HPDE6-E6E7 (cell line): ENCODE results near the gene KCNJ3.
"Not testable (repeated sequence)": the region's sequence is repeated elsewhere in the genome, so short reads cannot be mapped to it uniquely, and the experiment has no call there.

Experiments used
- DNase-seq: peaks from one replicate; pipeline ENCODE4 v3.0.0; 2011; ENCODE audit warnings: missing footprints; ENCODE audit errors: extremely low spot score

KCNJ3 gene

DNA sequence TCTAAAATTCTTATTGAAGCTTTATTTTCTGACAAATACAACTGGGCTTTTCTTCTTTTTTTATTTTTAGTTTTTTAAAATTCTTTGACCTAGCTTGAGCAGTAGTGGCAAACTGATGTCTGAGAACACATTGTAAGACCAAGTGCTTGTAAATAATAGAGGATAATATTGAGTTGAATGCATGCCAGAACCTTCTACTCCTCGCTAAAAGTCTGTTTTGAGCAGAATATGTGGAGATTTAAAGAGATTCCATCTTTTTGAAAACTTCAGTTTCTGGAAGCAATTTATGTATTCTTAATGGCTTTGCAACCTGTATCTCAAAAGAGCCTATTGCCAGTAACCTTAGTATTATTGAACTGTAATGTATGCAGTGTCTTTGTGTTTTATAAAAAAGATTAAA lies 148.3 kb downstream of the KCNJ3 start:
- no peak for DNase-seq

DNA sequence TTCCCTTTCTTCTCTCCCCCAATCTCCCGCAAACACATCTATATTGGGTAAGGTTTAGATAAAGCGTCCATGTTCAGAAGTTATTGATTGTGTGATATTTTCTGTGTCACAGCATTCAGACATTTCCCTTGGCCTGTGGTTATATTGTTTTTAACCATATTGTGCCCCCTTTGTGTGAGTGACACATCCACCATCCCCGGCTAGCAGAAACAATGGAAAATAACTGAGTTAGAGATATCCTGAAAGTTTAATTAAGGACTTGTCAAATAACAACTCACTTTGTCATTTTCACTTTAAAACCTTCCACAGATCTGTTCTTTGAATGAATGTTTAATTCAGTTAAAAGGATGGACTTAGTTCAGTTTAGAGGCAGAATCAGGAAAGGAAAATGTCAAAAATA lies 151.0 kb downstream of the KCNJ3 start:
- DNase-seq, result no peak

DNA sequence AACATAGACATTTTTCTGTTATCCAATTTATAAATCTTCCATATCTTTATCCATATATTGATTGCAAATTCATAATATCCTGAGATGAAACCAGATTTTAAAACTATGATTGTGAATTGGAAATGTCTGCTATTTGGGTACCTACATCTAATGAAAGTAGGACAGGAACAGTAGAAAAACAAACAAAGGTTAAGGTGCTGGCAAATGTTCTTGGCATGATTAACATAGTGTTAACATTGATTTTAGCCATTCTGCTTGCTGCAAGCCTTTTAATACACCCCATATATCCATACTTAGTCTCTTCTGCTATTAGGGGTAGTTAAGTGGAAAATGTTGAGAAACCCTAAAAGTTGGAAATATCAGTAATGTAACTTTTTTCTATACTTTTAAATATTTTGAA lies 152.0 kb downstream of the KCNJ3 start:
- DNase-seq, result no peak

DNA sequence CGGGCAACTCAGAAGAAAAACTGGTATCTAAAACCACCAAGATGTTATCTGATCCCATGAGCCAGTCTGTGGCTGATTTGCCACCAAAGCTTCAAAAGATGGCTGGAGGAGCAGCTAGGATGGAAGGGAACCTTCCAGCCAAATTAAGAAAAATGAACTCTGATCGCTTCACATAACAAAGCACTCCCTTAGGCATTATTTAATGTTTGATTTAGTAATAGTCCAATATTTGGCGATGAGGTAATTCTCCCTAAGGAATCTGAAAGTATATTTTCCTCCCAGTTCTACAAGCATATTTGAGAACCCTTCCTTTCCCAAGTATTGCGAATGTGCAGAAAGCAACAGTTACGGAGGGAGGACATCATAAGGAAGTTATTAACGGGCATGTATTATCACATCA lies 156.6 kb downstream of the KCNJ3 start:
- no peak for DNase-seq

DNA sequence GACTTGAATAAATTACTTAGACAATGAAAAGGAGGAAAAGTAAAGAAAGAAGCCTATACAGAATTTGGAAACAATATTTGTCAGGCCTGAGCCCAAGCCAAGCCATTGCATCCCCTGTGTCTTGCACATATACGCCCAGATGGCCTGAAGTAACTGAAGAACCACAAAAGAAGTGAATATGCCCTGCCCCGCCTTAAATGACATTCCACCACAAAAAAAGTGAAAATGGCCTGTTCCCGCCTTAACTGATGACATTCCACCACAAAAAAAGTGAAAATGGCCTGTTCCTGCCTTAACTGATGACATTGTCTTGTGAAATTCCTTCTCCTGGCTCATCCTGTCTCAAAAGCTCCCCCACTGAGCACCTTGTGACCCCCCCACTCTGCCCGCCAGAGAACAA lies 168.7 kb downstream of the KCNJ3 start:
- DNase-seq, result not testable (repeated sequence)

DNA sequence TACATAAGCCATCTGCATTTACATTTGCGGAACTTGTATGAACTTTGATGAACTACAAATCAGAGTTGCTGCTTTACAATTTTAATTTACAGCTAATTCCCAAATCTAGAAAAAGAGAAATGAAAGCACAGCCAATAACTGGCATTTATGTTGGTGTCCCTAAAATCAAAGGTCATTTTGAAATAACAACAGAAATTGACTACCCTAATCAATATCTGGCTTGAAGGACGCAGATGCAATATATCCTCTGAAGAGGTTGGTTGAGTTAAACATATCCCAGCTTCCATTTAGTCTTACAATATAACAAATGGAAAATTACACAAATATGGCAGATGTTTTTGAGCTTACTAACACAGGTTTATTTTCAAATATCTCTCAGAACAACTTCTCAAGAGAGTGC lies 177.5 kb downstream of the KCNJ3 start:
- DNase-seq, result no peak

DNA sequence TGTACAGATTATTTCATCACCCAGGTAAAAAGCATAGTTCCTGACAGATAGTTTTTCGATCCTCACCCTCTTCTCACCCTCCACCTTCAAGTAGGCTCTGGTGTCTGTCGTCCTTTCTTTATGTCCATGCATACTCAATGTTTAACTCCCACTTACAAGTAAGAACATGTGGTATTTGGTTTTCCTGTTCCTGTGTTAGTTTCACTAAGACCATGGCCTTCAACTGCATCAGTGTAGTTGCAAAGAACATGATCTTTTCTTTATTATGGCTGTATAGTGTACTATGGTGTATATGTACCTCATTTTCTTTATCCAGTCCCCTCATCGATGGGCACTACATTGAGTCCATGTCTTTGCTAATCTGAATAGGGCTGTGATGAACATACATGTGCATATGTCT lies 184.2 kb downstream of the KCNJ3 start:
- no peak for DNase-seq

DNA sequence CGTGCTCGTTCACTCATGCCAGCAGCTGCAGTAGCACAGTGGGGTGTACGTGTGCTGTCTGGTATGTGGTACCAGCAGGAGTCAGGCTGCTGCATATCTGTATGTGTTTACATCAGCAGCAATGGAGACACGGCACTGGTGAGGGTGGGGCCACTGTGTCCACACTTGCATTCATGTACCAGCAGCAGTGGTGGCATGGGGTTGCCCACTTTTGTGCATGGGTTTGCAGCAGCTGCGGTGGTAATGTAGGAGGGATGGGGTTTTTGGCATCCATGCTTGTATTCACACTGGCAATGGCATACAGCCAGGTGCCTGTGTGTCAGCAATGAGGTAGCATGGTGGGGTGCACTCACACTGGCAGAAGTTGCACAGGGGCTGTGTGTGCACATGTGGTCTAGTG lies 187.8 kb downstream of the KCNJ3 start:
- DNase-seq, result no peak

DNA sequence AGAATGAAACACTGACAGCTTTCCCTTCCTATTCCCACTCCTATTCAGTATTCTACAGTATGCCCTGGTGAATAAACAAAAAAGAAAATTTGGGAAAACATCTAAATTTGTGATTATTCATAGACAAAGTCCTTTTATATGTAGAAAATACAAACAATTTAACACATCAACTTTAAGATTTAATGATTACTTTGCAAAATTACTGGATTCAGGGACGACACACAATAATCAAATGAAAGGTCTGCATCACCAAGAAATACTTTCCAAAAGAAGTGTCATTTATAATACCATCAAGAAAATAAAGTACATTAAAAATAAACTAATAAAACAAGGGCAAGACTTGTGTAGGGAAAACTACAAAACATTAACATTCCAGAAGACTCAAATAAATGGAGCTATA lies 199.8 kb downstream of the KCNJ3 start:
- DNase-seq, result no peak

DNA sequence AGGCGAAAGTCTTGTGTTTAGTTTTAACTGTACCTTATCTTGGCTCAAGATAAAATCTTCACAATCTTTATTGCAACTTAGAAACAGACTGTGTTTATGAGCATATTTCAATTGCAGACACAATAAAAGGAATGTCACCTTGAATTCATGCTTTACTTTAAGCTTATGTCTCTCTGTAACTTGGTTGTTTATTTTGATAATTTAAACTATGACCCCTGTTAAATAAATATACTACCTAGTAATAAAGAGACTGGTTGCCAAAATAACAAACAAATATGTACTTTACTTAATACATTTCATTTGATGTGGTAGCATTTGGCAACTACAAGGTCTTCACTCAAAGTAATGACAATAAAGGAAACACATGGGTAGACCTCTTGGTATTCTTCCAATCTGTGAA lies 202.6 kb downstream of the KCNJ3 start:
- no peak for DNase-seq
